Nephron progenitor cell (in vitro differentiated cells): ENCODE data around the gene TNIP2.

ENCODE experiments used
- DNase-seq: peaks from one replicate; pipeline ENCODE4 v3.0.0; 2021
- H3K27ac Mint-ChIP-seq: 2 replicates; pipeline ENCODE4 v1.8.0; 2021; ENCODE audit warnings: mild to moderate bottlenecking, moderate library complexity, mixed read lengths
- H3K27me3 Mint-ChIP-seq: 2 replicates; pipeline ENCODE4 v1.8.0; 2021; ENCODE audit warnings: mild to moderate bottlenecking, low read depth, mixed read lengths; ENCODE audit not compliant: poor library complexity
- H3K36me3 Mint-ChIP-seq: 2 replicates; pipeline ENCODE4 v1.8.0; 2021; ENCODE audit warnings: low read depth, mixed read lengths
- H3K4me1 Mint-ChIP-seq: 2 replicates; pipeline ENCODE4 v1.8.0; 2021; ENCODE audit warnings: mixed read lengths
- H3K4me3 Mint-ChIP-seq: 2 replicates; pipeline ENCODE4 v1.8.0; 2021; ENCODE audit warnings: mild to moderate bottlenecking, moderate library complexity, mixed read lengths
- H3K9me3 Mint-ChIP-seq: 2 replicates; pipeline ENCODE4 v1.8.0; 2021; ENCODE audit warnings: mild to moderate bottlenecking, moderate library complexity, mixed read lengths
- TF ChIP-seq, protein P1 (sequence below): fragments of 200-600 bp; sonication (generic); IDR thresholded peaks from 2 replicates; pipeline ENCODE4 v1.5.0; 2021; ENCODE audit warnings: antibody characterized with exemption

Gene TNIP2

GRCh38 chr4:2802618-2803531 lies 46.7 kb upstream of the TNIP2 start:
- H3K36me3 Mint-ChIP-seq: no peaks in the 10 kb centered on the region
- no peaks in the 10 kb centered on the region for H3K9me3 Mint-ChIP-seq
- H3K4me1 Mint-ChIP-seq: peaks cover 44% of the 10 kb centered on the region
- no peak for DNase-seq
- H3K27me3 Mint-ChIP-seq: peaks cover 3% of the 10 kb centered on the region
- TF ChIP-seq, protein P1, sequence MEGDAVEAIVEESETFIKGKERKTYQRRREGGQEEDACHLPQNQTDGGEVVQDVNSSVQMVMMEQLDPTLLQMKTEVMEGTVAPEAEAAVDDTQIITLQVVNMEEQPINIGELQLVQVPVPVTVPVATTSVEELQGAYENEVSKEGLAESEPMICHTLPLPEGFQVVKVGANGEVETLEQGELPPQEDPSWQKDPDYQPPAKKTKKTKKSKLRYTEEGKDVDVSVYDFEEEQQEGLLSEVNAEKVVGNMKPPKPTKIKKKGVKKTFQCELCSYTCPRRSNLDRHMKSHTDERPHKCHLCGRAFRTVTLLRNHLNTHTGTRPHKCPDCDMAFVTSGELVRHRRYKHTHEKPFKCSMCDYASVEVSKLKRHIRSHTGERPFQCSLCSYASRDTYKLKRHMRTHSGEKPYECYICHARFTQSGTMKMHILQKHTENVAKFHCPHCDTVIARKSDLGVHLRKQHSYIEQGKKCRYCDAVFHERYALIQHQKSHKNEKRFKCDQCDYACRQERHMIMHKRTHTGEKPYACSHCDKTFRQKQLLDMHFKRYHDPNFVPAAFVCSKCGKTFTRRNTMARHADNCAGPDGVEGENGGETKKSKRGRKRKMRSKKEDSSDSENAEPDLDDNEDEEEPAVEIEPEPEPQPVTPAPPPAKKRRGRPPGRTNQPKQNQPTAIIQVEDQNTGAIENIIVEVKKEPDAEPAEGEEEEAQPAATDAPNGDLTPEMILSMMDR: no peak
- H3K4me3 Mint-ChIP-seq: no peak overlapping the region
- no peak overlapping the region for H3K27ac Mint-ChIP-seq

GRCh38 chr4:2800691-2801596 lies 44.8 kb upstream of the TNIP2 start:
- H3K9me3 Mint-ChIP-seq: no peaks in the 10 kb centered on the region
- peak overlapping the region; percentile 30 for H3K4me3 Mint-ChIP-seq
- peaks cover 39% of the 10 kb centered on the region for H3K4me1 Mint-ChIP-seq
- H3K27ac Mint-ChIP-seq: peak overlapping the region; percentile 90
- peak; percentile 71 for DNase-seq
- TF ChIP-seq, protein P1: no peak
- H3K27me3 Mint-ChIP-seq: peaks cover 2% of the 10 kb centered on the region
- H3K36me3 Mint-ChIP-seq: no peaks in the 10 kb centered on the region

- no peak overlapping the region for H3K27ac Mint-ChIP-seq
- H3K4me1 Mint-ChIP-seq: peaks cover 43% of the 10 kb centered on the region
- no peaks in the 10 kb centered on the region for H3K36me3 Mint-ChIP-seq
- DNase-seq: peak; percentile 12
- TF ChIP-seq, protein P1: no peak
- no peaks in the 10 kb centered on the region for H3K9me3 Mint-ChIP-seq
- H3K27me3 Mint-ChIP-seq: peaks cover 2% of the 10 kb centered on the region
- no peak overlapping the region for H3K4me3 Mint-ChIP-seq
Observed at GRCh38 chr4:2799971-2800690, 44.0 kb upstream of the TNIP2 start.

DNA sequence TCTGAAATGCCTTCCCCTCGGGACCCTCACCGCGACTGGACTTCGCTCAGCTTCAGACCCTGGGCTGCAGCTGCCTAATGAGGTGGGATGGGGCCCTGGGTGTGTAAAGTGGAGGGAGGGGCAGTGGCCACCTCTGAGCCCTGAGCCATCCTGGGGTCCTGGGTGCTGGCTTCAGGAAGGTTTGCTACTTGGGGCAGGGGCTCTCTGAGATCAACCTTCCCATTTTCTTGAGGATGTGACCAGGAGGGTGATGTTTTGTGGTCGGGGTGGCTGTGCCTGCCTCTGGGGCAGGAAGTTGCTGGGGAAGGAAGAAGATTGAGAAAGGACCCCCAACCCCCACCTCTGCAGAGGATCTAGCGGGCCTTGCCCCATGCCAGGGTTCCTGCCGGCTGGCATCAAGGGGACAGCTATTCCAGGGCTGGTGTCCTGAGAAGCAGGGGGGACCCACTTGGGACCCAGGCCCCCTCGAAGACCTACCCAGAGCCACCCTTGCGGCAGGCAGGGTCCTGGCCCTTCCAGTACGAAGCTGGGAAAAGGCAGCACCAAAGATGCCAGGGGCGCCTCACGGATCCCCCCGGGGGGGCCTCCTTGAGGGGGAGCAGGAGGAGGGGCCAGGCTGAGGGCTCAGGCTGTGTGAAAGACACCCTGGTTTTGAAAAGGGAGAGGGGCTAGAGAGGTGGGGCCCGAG lies 43.2 kb upstream of the TNIP2 start:
- H3K4me1 Mint-ChIP-seq: peaks cover 51% of the 10 kb centered on the region
- peaks cover 3% of the 10 kb centered on the region for H3K27me3 Mint-ChIP-seq

More for the DNA sequence above, 43.2 kb upstream of the TNIP2 start:
- peak overlapping the region; percentile 66 for H3K27ac Mint-ChIP-seq
- TF ChIP-seq, protein P1: no peak
- no peak overlapping the region for H3K4me3 Mint-ChIP-seq
- peak; percentile 12 for DNase-seq
- H3K36me3 Mint-ChIP-seq: no peaks in the 10 kb centered on the region
- H3K9me3 Mint-ChIP-seq: no peaks in the 10 kb centered on the region
